GM21825 (cell line): ENCODE data around the gene NAA15.
"Not testable (repeated sequence)": the region's sequence is repeated elsewhere in the genome, so short reads cannot be mapped to it uniquely, and the experiment has no call there.

Experiments used
- ATAC-seq: cut with Tn5 transposase; IDR thresholded peaks from one replicate; pipeline ENCODE4 v1.9.1; 2021; ENCODE audit warnings: mild to moderate bottlenecking, moderate library complexity; ENCODE audit not compliant: unreplicated experiment

NAA15 gene

DNA sequence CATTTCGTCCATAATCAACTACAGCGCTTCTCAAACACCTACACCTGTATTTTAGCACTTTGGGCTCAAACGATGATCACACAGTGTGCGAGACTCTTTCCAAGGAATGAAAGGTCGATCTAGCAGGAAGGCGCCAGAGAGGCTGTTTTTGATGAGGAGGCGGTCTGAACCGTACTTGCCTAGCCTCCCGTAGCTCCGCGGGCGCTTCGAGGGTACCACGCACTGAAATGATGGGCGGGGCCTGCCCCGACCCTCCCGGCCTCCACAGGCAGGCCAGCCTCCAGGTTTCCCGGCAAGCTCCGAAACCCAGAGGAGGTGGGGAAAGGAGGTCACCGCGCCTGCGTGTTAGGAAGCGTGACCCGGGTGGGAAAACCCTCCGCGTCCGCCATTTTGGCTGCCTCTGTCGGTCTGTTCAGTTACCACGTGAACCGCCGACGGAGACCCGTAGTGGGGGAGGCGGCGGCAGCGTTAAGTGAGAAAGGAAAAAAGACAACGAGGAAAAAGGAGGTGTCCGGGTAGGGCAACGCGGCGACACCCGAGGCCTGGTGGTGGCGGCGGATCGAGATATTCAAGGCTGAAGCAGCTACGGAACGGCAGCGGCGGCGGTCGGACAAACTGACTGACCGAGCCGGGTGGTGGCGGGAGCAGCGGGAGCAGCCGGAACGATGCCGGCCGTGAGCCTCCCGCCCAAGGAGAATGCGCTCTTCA is at the start of gene NAA15:
Gene NAA15, plus strand, starts transcription at position 393 of the 708 bp plus-strand sequence. Its CDS starts 273 bp downstream, at position 666.
- peak; percentile 81 for ATAC-seq

DNA sequence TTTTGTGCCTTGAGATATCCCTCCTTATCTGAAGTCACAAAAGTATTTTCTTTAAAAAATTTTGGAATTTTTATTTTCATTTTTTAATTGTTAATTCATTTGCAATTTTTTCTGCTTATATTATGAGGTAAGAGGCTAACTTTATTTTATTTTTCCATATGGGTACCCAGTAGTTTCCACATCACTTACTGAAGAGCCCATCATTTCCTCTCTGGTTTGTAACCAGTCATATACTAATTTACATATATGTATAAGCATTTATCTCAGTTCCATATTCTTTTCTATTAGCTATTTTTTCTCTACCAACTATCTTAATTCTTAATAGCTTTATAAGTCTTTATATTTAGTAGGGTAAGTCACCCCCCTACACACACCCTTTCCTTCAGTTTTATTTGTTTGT is 48.3 kb upstream of the NAA15 start:
- no peak for ATAC-seq

DNA sequence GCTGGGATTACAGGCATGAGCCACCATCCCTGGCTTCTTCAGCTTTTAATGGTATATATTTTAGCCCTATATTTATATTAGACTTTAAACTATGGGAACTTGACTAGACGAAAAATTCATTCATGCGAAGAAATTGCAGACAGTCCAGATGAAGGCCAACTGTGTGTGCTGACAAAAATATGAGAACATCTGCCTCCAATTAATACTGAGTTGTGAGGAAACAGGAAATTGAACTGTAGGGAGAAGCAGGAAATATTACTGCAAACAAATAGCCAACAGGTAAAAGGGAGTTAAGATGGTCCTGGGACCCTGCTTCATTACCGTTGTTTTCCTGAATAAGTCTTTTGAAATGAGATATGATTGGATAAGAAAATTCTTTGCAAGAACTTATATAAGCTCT is 47.6 kb upstream of the NAA15 start:
- ATAC-seq = no peak

DNA sequence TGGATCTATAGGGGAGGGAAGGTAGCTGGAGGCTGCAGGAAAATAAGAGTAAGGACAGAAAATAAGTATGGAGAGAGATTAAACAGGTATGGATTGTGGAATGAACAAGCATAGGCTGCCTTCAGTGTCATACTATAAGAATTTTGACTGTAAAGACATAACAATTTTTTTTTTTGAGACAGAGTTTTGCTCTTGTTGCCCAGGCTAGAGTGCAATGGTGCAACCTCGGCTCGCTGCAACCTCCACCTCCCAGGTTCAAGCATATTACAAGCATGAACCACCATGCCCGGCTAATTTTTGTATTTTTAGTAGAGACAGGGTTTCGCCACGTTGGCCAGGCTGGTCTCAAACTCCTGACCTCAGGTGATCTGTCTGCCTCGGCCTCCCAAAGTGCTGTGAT is 45.7 kb upstream of the NAA15 start:
- ATAC-seq = not testable (repeated sequence)

DNA sequence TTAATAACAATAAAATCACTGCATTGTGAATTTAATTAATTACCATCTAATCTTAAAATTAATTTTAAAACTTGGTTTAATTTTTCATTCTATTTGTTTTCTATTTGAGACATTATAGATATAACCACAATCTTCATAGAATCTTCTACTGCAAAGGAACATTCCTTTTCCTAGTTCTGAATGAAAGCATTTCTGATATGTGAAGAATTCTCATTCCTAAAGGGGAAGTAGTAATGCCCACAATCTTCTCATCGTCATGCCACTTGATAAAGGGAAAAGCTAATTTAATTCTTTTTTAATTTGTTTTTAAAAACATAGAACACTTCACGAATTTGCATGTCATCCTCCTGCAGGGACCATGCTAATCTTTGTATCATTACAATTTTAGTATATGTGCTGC is 45.0 kb upstream of the NAA15 start:
- no peak for ATAC-seq

DNA sequence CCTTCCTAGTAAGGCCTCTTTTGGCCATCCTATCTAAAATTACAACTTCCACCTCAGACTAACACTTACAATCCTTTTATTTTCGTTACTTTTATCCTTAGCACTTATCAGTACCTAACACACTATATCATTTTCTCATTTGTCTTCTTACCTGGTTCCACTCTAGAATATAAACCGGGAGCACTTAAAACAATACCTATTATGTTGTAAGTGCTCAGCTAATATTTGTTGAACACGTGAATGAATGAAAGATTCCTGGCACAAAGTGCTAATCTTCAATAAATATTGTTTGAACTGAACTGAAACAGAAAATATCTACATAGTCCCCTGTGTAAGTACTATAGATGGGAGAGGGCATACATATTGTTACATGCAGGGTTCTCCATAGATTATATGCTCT is 35.7 kb upstream of the NAA15 start:
- ATAC-seq = no peak

DNA sequence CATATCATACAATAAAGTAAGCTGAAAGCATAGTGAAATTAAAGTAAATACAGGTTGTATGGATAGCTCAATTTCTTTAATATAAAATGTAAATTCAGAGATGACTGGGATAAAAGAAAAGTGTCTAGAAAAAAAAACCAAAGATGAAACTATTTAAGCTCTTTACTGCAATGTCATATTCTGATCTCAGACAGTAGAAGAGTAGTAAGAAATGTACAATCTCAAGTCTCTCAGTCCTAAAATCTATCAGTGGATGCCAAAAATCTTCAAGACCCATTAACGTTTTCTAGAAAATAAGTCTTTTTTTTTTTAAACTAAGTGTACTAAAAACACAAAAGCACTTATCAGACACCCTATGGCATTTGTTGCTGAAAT is 35.1 kb upstream of the NAA15 start:
- no peak for ATAC-seq

DNA sequence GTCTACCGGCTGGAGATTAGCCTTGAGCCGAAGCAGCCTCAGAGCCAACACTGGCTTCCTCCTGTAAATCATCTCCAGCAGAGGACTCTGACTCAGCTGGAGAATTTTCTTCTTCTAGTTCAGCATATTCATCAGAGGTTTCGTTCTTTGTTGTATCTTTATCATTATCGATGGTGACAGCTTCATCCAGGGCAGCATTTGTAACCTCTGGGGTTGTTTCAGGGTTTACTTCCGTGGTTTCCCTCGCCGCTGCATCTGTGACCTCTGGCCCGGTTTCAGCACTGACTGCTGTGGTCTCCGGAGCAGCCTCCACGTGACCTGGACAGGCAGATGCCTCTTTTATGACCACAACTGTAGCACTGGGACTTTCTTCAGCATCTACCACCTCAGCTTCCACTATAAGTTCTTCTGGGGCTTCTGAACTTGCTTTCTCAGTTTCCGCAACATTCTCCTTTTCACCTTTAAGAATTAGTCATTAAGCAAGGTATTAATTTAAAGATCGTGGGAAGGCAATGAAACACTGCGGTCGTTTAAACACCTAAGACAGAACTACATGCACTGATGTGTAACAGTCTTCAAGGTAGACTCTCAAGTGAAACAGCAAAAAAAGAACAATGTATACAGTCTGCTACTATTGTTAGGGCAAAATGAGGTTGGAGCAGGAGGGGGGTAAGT is 34.6 kb upstream of the NAA15 start:
- ATAC-seq = peak; percentile 97

DNA sequence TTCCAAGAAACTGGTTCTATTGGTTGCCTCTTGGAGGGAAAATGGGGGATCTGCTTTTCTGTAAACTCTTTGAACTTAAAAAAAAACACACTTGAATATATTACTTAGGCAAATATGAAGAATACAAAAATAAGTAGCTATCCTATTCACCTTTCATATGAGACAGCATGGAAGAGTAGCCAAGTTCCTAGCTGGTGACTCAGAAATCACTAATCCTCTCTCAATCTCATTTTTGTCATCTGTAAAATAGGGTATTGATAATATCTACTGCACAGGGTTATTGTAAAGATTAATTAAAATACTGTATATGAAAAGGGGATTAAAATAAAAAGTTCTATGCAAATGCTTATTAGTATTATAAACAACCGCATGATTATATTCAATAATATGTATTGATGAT is 34.0 kb upstream of the NAA15 start:
- ATAC-seq = no peak

DNA sequence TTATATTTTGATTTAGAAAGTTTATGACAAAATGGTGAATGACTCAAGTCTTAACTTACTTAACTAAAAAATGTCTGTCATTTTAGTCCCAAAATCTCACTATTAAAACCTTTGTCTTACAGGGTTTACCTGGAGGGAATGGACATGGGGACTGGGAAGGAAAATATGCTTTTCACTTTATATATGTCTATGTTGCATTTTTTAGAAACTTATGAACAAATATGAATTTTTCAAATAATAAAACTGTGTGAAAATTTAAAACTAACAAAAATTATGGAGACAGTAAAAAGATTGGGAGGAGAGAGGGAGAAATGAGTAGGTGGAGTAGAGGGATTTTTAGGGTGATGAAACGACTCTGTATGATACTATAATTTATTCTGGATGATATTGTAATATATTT is 27.5 kb upstream of the NAA15 start:
- no peak for ATAC-seq

DNA sequence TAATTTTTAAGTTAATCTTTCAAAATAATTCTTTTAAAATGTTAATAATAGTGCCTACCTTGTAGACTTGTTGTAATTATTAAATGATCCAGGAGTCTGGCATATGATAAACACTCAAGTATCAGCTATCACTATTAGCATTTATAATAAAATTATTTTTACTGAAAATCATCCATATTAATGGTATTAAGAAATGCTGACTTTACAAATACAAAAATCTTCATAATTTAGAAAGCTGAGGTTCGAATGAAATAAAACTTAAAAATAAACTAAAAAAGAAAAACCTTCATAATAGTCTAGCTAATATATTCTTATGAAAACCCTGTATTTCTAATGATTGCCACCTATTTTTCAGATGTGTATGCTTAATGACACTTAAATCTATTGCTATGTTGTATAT is 26.5 kb upstream of the NAA15 start:
- ATAC-seq = no peak

DNA sequence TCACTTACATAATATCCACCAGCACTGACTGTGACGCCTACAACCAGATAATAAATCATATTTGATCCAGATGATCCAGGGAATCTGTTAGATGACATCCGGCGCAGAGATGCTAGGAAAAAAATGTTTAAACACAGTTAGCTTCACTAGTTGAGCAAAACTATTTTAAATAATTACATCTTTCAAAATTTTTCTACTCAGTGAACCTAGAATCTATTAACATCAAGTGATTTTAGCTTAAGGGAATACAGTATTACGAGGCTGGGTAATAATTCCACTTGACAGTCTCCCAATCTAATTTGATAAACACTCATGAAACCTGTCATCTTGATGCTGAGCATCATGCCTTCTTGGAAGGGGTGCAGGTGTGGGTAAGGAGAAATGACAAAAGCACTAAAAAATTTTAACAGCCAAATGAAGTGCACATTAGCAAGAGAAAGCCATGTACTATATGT is 26.0 kb upstream of the NAA15 start:
- ATAC-seq = no peak

DNA sequence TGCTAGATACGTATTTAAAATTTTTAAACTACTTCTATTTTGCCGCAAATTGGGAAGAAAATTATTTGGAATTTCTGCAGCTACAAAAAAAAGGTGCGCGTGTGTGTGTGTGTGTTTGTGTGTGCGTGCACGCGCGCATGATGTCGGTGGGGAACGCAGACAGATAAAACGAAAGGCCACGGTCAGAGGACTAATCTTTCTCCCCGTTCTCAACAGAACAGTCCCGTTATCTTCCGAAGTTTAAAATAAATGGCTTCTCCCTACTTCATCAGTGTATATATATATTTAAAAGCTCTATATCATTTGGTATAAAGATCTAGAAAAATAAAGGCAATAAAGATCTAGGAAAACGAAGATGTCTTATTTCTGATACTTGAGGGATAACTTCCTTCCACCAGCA is 22.8 kb upstream of the NAA15 start:
- no peak for ATAC-seq

DNA sequence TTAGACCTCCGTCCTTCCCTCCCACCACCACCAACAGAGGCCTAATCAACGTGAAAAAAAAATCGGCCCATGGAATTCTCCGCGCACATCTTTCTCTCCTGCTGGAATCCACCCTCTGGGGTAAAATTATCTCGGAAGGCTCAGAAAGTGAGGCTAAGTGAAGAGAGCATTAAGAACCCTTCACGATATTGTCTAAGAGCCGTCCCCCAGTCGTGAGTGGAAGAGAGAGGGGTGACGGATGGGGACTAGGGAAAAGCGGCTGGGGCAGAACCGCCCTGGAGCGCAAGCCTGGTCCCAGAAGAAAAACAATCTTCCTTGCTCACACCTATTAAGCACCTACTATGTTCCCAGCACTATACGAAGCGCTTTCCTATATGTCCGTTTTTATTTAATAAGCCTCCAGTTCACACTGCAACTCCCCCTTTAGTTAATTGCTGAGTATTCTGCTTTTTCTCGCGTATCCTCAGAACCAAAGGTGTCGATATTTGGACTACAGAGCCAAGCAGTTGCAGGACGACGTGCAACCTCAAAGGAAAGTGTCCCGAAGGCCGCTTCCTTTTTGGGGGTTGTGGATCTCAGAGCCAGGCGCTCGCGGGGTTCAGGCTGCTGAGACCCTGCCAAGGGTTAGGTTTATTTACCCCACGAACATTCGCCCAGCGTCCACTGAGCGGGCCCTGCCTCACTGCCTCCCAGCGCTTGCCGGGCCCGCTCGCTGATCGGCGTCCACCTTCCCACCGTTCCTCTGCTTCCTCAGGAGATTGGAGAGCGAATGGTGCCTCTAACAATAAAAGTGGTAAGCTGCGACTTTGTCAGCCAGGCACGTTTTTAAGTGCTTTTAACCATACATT is 22.2 kb upstream of the NAA15 start:
- no peak for ATAC-seq

DNA sequence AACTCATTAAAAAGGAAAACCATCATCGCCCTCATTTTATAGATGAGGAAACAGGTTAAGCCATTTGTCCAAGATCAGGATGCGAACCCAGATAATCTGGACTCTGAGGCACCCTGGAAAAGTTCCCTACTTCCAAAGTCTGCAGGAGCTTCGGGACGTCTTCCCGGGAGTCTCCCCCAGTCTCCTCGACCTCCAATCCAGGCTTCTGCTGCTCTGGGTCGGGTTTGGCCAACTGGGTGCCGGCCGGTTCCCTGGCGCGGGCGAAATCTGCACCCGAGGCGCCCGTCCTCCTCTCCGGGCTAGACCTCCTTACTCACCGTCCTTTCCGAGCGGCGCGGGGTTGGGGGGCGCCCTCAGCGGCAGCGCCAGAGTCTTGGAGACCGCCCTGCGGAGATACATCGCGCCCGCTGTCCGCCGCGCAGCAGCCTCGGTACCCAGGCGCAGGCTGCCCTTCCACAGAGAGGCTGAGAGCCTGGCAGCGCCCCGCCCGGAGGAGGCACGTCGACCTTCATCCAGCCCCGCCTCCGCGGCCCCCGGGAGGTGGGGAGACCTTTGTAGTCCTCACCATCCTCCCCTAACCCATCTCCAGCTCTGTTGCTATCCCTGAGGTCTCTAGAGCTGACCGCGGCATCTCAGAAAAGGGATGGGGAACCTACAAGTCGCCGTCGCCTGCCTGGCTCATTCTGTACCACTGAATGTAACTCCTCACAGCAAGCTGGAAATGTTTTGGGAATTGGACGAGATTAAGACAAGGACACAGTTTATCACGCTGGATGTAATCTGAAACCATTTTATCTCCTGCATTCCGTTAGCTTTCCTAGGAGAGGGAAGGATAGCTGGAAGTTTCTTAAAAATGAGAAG is 21.3 kb upstream of the NAA15 start, which contains the start of gene MGARP:
Gene MGARP, minus strand, starts transcription at position 466 of the 861 bp plus-strand sequence. Its CDS starts 67 bp downstream, at position 399.
- ATAC-seq = no peak

DNA sequence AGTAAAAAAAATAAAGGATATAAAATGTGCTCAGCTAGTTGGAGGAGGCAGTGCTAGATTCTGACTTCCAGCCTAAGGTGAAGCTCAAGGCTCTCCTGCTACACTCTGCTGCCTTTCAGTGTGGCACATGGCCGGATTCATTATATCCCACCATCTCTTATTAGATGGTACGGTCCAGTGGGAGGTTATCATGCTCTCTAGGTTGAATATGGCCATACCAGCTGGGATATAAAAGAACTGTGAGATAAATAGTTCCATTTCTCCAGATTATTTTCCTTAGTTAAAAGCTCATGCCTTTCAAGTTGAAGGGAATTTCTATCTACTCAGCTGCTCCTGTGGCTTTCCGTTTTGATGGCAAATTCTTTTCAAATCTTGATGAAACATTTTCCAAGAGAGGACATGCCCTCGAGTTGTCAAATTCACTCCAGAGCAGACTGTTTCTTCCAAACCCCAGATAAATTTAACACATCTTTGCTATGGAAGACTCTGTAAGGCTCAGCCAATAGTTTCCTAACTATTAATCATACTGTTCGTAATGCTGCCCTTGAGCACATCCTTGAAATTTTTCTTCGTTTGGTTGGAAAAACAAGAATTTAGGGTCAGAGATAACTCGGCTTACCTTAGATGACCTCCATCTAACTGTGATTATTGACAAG is 19.1 kb upstream of the NAA15 start:
- no peak for ATAC-seq

DNA sequence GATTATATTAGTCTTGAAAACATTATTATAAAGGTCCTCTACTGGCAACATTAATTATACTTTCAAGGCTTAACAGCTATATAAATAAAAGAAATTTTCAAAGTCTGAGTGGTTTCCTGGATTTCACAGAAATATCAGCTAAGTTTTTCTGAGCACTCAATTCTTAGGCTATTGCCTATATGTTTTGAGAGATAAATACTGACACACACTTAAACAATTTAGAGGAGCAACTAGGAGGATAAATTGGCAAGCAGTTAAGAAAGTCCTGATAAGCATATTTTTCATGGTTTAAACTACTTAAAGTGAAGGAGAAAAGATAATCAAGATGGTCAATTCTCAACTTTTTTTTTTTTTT is 18.6 kb upstream of the NAA15 start:
- no peak for ATAC-seq

DNA sequence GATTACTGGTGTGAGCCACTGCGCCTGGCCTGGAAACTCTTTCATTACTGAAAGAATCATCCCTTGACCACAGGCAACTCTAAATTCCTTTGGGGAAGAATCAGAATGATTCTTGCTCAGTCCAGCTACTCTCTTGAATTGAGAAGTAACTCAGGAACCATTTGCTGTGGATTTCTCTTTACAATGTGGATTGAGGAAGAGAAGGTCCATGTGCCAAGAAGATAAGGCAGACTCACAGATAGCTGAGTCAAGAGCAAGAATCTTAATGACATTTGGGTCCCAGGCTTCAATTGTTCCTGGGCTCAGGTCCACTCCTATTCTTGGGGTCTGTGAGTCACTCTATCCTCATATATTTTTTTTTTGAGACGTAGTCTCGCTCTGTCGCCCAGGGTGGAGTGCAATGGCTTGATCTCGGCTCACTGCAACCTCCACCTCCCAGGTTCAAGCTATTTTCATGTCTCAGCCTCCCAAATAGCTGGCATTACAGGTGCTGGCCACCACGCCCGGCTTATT is 15.1 kb upstream of the NAA15 start:
- no peak for ATAC-seq

DNA sequence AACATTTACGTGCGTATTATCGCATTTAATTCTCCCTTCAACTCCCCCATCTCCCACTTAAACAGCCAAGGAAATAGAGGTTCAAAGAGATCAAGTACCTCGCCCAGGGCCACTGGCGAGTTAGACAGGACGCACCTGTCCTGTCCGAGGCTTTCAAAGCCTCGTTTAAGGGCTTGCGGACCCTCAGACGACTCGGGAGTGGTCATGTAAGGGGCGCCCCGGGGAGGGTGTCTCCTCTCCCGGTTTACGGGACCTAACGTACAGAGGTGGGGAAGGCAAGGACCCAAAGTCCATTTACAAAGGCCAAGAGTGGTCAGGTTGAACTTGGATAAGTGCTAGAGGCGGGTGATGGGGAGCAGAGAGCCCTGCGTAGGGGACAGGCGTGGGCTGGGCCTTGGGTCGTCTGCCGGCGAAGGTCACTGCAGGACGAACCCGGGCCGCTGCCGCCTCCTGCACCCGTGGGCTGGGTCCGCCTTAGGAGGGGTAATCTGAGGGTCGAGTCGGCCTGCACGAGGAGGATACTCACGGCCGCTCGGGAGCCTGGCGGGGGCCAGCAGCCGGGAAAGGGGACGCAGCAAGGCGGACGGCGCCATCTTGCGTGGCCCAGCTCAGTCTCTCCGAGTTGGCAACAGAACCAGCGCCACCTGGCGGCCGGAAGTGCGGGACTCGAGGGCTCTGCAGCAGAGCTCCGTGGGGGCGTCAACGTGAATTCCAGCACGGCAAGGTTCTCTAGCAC is 5.9 kb upstream of the NAA15 start:
- peak; percentile 94 for ATAC-seq
